ENCODE data around the gene TMEM59L.

TMEM59L gene

GRCh38 chr19:18612772-18613588 is at the start of gene TMEM59L:
Gene TMEM59L, plus strand, starts transcription at chr19:18612870. Its CDS starts 89 bp downstream, at chr19:18612959.
- Mint-ChIP-seq H3K27ac (ENCODE audit: low read depth) (no peak within 1 kb of the TSS), H3K4me3 (peak within 1 kb of the TSS; percentile 76), H3K9me3 (no peaks in the 10 kb centered on the region), H3K36me3 (ENCODE audit: insufficient read depth) (peaks cover 3% of the 10 kb centered on the region), H3K4me1 (peaks cover 20% of the 10 kb centered on the region), H3K27me3 (peaks cover 99% of the 10 kb centered on the region)
- ATAC-seq (replicated peaks; ENCODE audit: extremely low read depth, poor library complexity, severe bottlenecking) (peak; percentile 52), DNase-seq (ENCODE audit: low spot score in 2 of 2) (peak in 1 of 2 donors; percentile 23)

DNA sequence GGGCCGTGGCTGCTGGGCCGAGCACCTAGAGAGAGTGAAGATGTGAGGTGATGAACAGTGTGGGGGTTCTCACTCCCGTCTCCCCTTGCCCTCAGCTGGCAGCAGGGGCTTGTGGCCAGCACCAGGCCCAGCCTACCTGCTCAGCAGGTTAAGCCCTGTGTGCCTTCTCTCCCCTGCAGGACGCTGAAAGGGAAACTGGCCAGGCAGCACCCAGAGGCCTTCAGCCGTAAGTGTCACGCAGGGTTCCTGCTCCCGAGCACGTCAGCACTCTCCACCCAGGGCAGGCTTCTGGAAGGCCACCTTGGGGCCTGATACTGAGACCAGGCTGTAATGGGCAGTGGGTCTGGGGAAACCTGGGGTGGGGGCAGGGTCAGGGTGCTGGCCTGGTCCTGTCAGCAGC is 45.7 kb upstream of the TMEM59L start:
- ATAC-seq (replicated peaks; ENCODE audit: extremely low read depth, poor library complexity, severe bottlenecking) = no peak
- no peaks in the 10 kb centered on the region for H3K9me3 Mint-ChIP-seq
- H3K27me3 Mint-ChIP-seq = no peaks in the 10 kb centered on the region
- H3K4me3 Mint-ChIP-seq = no peak overlapping the region
- no peak overlapping the region for H3K27ac Mint-ChIP-seq (ENCODE audit: low read depth)
- H3K36me3 Mint-ChIP-seq (ENCODE audit: insufficient read depth) = peaks cover 51% of the 10 kb centered on the region
- no peak for DNase-seq (ENCODE audit: low spot score in 2 of 2)
- peaks cover 9% of the 10 kb centered on the region for H3K4me1 Mint-ChIP-seq

GRCh38 chr19:18568367-18568766 is 44.3 kb upstream of the TMEM59L start:
- Mint-ChIP-seq H3K27ac (ENCODE audit: low read depth) (no peak overlapping the region), H3K27me3 (no peaks in the 10 kb centered on the region), H3K9me3 (no peaks in the 10 kb centered on the region), H3K4me3 (no peak overlapping the region), H3K36me3 (ENCODE audit: insufficient read depth) (peaks cover 53% of the 10 kb centered on the region), H3K4me1 (peaks cover 23% of the 10 kb centered on the region)
- ATAC-seq (replicated peaks; ENCODE audit: extremely low read depth, poor library complexity, severe bottlenecking) (no peak), DNase-seq (ENCODE audit: low spot score in 2 of 2) (no peak)

GRCh38 chr19:18571564-18572344 is 40.9 kb upstream of the TMEM59L start, which contains the start of gene UBA52:
Gene UBA52, plus strand, starts transcription at chr19:18571857. Its CDS starts 1,444 bp downstream, at chr19:18573301.
- ATAC-seq (replicated peaks; ENCODE audit: extremely low read depth, poor library complexity, severe bottlenecking) = peak; percentile 96
- H3K36me3 Mint-ChIP-seq (ENCODE audit: insufficient read depth) = peaks cover 58% of the 10 kb centered on the region

DNA sequence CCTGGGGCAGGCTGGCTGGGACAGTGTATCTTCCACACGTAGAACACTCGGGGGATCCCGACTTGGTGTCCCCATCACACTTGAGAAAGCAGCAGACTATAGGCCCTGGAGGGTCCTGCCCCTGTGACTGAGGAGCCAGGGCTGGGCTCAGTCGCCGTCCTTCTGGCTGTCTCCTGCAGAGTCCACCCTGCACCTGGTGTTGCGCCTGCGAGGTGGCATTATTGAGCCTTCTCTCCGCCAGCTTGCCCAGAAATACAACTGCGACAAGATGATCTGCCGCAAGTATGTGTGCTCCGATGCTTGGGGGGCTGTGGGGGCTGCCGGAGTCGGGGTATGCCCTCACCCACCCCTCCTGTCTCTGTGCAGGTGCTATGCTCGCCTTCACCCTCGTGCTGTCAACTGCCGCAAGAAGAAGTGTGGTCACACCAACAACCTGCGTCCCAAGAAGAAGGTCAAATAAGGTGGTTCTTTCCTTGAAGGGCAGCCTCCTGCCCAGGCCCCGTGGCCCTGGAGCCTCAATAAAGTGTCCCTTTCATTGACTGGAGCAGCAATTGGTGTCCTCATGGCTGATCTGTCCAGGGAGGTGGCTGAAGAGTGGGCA is 37.9 kb upstream of the TMEM59L start:
- no peak for ATAC-seq (replicated peaks; ENCODE audit: extremely low read depth, poor library complexity, severe bottlenecking)
- no peaks in the 10 kb centered on the region for H3K9me3 Mint-ChIP-seq
- peaks cover 54% of the 10 kb centered on the region for H3K36me3 Mint-ChIP-seq (ENCODE audit: insufficient read depth)
- no peak overlapping the region for H3K27ac Mint-ChIP-seq (ENCODE audit: low read depth)
- no peak for DNase-seq (ENCODE audit: low spot score in 2 of 2)
- H3K4me1 Mint-ChIP-seq = peaks cover 25% of the 10 kb centered on the region
- H3K4me3 Mint-ChIP-seq = no peak overlapping the region
- H3K27me3 Mint-ChIP-seq = no peaks in the 10 kb centered on the region

More at GRCh38 chr19:18571564-18572344, 40.9 kb upstream of the TMEM59L start, which contains the start of gene UBA52:
- Mint-ChIP-seq H3K9me3 (no peaks in the 10 kb centered on the region), H3K27ac (ENCODE audit: low read depth) (peak within 1 kb of the TSS; percentile 97), H3K4me3 (peak within 1 kb of the TSS; percentile 94), H3K27me3 (no peaks in the 10 kb centered on the region), H3K4me1 (peaks cover 25% of the 10 kb centered on the region)
- DNase-seq (ENCODE audit: low spot score in 2 of 2) = peak; percentile 99

DNA sequence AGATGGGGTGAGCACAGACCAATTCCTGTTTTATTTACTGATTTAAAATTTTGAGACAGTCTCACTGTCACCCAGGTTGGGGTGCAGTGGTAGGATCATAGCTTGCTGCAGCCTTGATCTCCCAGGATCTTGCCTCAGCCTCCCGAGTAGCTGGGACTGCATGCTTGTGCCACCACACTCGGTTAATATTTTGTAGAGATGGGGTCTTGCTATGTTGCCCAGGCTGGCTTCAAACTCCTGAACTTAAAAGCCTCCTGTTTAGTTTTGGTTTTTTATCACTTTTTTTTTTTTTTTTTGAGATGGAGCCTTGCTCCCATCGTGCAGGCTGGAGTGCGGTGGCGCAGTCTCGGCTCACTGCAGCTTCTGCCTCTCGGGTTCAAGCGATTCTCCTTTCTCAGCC is 36.3 kb upstream of the TMEM59L start:
- Mint-ChIP-seq H3K9me3 (no peaks in the 10 kb centered on the region), H3K4me3 (no peak overlapping the region), H3K27me3 (no peaks in the 10 kb centered on the region), H3K27ac (ENCODE audit: low read depth) (no peak overlapping the region), H3K4me1 (peaks cover 23% of the 10 kb centered on the region), H3K36me3 (ENCODE audit: insufficient read depth) (peaks cover 50% of the 10 kb centered on the region)
- ATAC-seq (replicated peaks; ENCODE audit: extremely low read depth, poor library complexity, severe bottlenecking) = no peak
- DNase-seq (ENCODE audit: low spot score in 2 of 2) = no peak

- no peak overlapping the region for H3K27ac Mint-ChIP-seq (ENCODE audit: low read depth)
- ATAC-seq (replicated peaks; ENCODE audit: extremely low read depth, poor library complexity, severe bottlenecking) (no peak), DNase-seq (ENCODE audit: low spot score in 2 of 2) (no peak)
- no peaks in the 10 kb centered on the region for H3K27me3 Mint-ChIP-seq
- H3K9me3 Mint-ChIP-seq = no peaks in the 10 kb centered on the region
- peaks cover 12% of the 10 kb centered on the region for H3K4me1 Mint-ChIP-seq
- peaks cover 42% of the 10 kb centered on the region for H3K36me3 Mint-ChIP-seq (ENCODE audit: insufficient read depth)
- no peak overlapping the region for H3K4me3 Mint-ChIP-seq
Observed at GRCh38 chr19:18577365-18577914, 35.2 kb upstream of the TMEM59L start.

- Mint-ChIP-seq H3K36me3 (ENCODE audit: insufficient read depth) (peaks cover 21% of the 10 kb centered on the region), H3K27me3 (no peaks in the 10 kb centered on the region), H3K4me3 (no peak overlapping the region), H3K4me1 (peaks cover 2% of the 10 kb centered on the region), H3K9me3 (no peaks in the 10 kb centered on the region), H3K27ac (ENCODE audit: low read depth) (no peak overlapping the region)
- no peak for DNase-seq (ENCODE audit: low spot score in 2 of 2)
- ATAC-seq (replicated peaks; ENCODE audit: extremely low read depth, poor library complexity, severe bottlenecking) = no peak
Observed at GRCh38 chr19:18580311-18580710, 32.4 kb upstream of the TMEM59L start.

GRCh38 chr19:18586306-18586705 is 26.4 kb upstream of the TMEM59L start:
- no peak for DNase-seq (ENCODE audit: low spot score in 2 of 2)
- Mint-ChIP-seq H3K4me1 (peaks cover 29% of the 10 kb centered on the region), H3K36me3 (ENCODE audit: insufficient read depth) (peaks cover 12% of the 10 kb centered on the region), H3K4me3 (no peak overlapping the region), H3K9me3 (no peaks in the 10 kb centered on the region), H3K27me3 (no peaks in the 10 kb centered on the region), H3K27ac (ENCODE audit: low read depth) (no peak overlapping the region)
- ATAC-seq (replicated peaks; ENCODE audit: extremely low read depth, poor library complexity, severe bottlenecking) = no peak

DNA sequence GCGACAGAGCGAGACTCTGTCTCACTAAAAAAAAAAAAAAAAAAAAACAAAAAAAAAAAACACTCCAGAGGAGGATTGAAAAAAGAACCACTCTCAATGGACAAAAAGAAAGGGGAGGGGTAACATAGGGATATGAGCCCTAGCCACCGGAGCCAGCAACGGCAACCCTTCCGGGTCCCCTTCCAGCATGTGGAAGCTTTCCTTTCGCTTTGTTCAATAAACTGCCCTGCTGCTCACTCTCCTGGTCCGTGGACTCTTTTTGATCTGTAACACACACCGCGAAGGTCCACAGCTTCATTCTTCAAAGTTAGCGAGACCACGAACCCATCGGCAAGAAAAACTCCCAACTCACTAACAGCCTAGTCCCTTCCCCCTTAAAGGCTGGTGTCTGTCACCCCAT is 25.1 kb upstream of the TMEM59L start:
- ATAC-seq (replicated peaks; ENCODE audit: extremely low read depth, poor library complexity, severe bottlenecking) (no peak), DNase-seq (ENCODE audit: low spot score in 2 of 2) (no peak)
- Mint-ChIP-seq H3K27ac (ENCODE audit: low read depth) (no peak overlapping the region), H3K9me3 (no peaks in the 10 kb centered on the region), H3K4me3 (no peak overlapping the region), H3K36me3 (ENCODE audit: insufficient read depth) (peaks cover 13% of the 10 kb centered on the region), H3K27me3 (no peaks in the 10 kb centered on the region), H3K4me1 (peaks cover 29% of the 10 kb centered on the region)

DNA sequence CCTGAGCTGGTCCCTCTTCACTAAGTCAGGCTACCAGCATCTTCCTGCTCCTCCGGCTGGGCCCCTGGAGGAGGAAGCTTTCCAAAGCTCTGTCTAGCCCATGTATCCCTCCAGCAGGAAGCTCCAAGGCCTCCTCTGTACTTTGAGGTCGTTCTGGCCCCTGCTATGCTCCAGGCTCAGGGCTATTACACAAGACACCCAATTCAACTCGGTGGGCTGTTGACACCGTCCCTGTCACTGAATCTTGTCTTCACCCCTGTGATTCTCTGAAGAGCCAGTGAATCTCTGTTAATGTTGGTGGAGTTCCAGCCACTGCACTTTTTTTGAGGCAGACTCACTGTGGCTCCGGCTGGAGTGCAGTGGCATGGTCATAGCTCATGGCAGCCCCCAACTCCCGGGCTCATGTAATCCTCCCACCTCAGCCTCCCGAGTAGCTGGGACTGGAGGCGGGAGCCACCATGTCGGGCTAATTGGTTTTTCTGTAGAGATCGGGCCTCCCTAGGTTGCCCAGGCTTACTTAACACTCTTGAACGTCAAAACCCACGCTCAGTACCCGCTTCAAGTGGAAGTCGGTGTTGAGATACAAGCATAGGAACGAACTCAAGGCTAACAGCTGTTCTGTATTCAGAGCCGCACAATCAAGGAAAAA is 24.6 kb upstream of the TMEM59L start:
- ATAC-seq (replicated peaks; ENCODE audit: extremely low read depth, poor library complexity, severe bottlenecking) (no peak), DNase-seq (ENCODE audit: low spot score in 2 of 2) (no peak)
- Mint-ChIP-seq H3K36me3 (ENCODE audit: insufficient read depth) (peaks cover 17% of the 10 kb centered on the region), H3K27ac (ENCODE audit: low read depth) (peak overlapping the region; percentile 67), H3K4me3 (peak overlapping the region; percentile 82), H3K9me3 (no peaks in the 10 kb centered on the region), H3K4me1 (peaks cover 29% of the 10 kb centered on the region), H3K27me3 (no peaks in the 10 kb centered on the region)
